GM18526 (cell line): ENCODE results near the gene NHSL1.

Source experiments
- POLR2A ChIP-seq: IDR thresholded peaks from 3 replicates; pipeline ENCODE4 v1.6.1; 2011; ENCODE audit not compliant: insufficient read length; ENCODE audit errors: extremely low read depth

The NHSL1 gene

GRCh38 chr6:138508676-138508988, 9.3 kb upstream of the NHSL1 start:
- no peak for TF ChIP-seq POLR2A

DNA sequence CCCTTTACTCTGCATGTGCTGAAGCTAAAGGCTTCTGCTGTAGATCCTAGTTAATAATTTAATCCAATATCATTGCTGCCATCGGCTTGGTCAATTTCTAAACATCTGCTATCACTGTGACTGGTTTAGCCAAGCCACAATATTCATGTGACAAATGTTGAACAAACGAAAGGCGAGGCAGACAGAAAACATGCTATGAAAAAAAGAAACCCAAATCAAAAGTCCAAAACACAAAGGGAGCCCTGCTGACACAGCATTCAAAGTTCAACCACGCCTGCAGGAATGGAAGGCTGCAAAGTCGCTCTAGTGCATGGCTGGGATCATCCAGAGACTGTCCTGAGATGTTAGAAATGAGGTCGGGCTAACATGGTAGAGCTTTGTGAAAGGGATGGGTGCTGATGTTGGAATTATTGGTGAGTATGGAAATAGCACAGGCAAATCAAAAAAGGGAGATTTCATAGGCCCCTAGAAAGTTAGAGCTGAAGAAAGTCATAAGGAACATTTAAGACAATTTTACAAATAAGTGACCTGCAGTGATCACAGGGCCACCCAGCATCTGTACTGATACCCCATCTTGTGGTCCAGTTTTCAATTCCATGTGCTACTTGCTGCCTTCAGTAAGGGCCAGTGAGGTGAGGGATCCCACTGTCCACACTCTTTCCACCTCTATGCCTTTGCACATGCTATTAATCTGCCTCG, 8.8 kb upstream of the NHSL1 start:
- TF ChIP-seq POLR2A: no peak

DNA sequence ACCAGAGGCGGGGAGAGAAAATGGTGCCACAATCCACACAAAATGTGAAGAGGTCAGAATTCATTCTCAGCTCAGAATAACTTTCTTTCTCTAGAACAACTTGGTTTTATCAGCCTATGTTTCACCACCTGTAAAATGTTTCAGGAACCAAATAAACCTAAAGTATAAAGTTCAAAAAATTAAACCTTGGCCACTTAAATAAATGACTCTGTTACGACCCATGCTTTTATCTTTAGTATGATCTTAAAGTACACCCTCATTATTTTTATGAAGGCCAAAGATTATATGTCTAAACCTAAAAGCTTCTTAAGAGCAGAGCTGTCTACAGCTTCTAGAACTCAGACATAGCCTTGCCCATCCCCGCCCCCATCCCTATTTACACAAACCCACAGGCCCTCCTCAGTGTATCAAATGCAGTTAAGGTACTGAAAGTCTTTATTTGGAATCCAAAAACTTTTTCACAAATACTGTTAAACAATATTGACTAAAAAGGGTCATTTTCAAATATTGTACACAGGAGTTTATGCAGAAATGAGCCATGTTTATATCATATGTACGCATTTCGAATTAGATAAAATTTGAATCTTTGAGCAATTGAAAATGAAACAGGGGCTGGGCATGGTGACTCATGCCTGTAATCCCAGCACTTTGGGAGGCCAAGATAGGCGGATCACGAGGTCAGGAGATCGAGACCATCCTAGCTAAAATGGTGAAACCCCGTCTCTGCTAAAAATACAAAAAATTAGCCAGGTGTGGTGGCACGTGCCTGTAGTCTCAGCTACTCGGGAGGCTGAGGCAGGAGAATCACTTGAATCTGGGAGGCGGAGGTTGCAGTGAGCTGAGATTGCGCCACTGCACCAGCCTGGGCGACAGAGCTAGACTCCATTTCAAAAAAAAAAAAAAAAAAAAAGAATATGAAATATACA, 5.7 kb upstream of the NHSL1 start:
- no peak for TF ChIP-seq POLR2A

DNA sequence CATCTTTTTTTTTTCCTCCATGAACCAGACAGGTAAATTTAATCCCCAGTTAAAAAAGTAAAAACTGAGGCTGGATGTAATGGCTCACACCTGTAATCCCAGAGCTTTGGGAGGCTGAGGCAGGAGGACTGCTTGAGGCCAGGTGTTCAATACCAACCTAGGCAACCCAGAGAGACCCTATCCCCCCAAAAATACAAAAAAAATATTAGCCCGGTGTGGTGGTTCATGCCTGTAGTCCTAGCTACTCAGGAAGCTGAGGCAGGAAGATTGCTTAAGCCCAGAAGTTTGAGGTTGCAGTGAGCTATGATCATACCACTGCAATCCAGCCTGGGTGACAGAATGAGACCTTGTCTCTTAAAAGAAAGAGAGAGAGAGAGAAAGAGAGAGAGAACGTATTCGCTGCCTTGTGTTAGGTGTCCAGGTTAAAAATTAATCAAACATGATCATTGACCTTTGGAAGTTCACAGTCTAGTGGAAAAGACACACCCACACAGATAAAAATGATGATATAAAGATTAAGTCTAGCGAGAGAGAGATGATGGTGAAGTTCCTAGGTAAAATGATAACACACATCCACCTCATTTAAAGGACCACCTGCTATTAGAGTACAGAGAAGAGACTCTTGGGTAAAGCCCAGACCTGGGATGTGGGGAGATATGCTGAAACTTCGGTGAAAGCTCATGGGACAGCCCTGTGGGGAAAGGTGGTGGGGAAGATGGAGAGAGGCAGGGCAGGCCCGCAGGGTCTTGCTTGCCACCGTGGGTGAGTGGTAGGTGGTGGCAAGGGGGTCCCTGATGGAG, 4.8 kb upstream of the NHSL1 start:
- no peak for TF ChIP-seq POLR2A

GRCh38 chr6:138502546-138502945, 3.3 kb upstream of the NHSL1 start:
- TF ChIP-seq POLR2A: no peak

GRCh38 chr6:138500867-138501446, 1.7 kb upstream of the NHSL1 start:
- TF ChIP-seq POLR2A: no peak

- no peak for TF ChIP-seq POLR2A
These were observed 861 bp upstream of the NHSL1 start for GRCh38 chr6:138500045-138500665.

DNA sequence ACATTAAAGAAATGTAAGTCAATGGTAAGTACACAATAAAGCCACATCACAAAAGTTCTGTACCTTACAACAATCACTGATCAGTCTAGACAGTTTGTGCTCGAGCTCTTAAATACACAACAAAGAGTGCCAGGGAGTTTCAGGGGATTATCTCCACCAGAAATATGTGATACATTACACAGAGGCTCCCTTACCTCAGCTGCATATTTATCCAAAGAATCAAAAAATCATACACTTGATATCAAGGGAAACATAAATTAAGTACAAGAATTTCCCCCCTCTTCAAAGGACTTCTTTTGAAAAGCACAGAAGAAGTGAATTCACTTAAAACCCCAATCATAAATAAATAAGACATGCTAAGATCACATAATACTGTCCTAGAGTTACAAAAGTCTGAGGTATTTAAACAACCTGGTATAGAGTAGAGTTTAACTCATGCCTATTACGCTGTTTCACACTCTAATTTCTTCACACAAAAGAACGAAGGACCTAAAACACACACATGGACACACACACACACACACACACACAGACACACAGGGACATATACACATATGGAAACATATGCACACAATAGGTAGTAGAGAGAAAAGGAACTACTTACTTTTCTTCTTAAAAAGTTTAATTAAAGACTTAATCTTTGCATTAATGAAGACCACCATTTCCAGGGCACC, 528 bp downstream of the NHSL1 start:
- TF ChIP-seq POLR2A: no peak

GRCh38 chr6:138497286-138497685, 2.0 kb downstream of the NHSL1 start:
- TF ChIP-seq POLR2A: no peak

GRCh38 chr6:138494312-138494711, 5.0 kb downstream of the NHSL1 start:
- no peak for TF ChIP-seq POLR2A

DNA sequence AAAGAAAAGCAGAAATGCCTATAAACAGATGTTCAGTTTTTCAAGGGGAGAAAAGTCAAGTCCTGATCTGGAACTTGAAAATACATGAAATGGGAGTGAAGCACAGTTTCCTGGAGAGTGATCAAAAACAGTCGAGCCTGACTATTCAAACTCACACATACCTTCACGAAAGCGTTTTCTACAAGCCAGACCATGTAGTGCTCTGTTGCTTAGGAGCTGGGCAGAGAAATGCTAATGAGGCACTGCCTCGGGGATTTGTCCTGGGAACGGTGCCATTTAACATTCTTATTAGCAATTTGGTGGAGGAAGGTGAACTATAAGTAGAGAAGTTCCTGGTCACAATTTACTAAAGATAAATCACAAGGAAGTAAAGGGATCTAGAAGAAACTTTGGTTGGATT, 5.9 kb downstream of the NHSL1 start:
- TF ChIP-seq POLR2A: no peak

GRCh38 chr6:138492871-138493270, 6.4 kb downstream of the NHSL1 start:
- TF ChIP-seq POLR2A: no peak

GRCh38 chr6:138492113-138492512, 7.2 kb downstream of the NHSL1 start:
- no peak for TF ChIP-seq POLR2A

GRCh38 chr6:138491017-138491416, 8.3 kb downstream of the NHSL1 start:
- no peak for TF ChIP-seq POLR2A
